ENCODE measurements around the gene SPN.

- TF ChIP-seq CTCF (IDR thresholded peaks at IDR 0.05): no peak
- no peak for TF ChIP-seq POLR2A (IDR thresholded peaks at IDR 0.05)
These were observed 4.3 kb upstream of the SPN start for GRCh38 chr16:29658705-29659104.
